HK-2 (cell line): ENCODE results near the gene CD40.
A peak's percentile ranks its signal among the peaks of the same experiment; 100 is the strongest.
"Not testable (repeated sequence)": the region's sequence is repeated elsewhere in the genome, so short reads cannot be mapped to it uniquely, and the experiment has no call there.

Source experiments
- DNase-seq: peaks from one replicate; pipeline ENCODE4 v3.0.0-alpha.2; 2018; ENCODE audit not compliant: unreplicated experiment

Gene CD40

GRCh38 chr20:46117704-46118467 lies at the start of gene CD40:
Gene CD40, plus strand, starts transcription at chr20:46118314. Its CDS starts 30 bp downstream, at chr20:46118344.
- peak; percentile 94 for DNase-seq

- no peak for DNase-seq
Observed at GRCh38 chr20:46070215-46070900, 47.8 kb upstream of the CD40 start.

- no peak for DNase-seq
Observed at GRCh38 chr20:46071573-46071972, 46.5 kb upstream of the CD40 start.

- no peak for DNase-seq
Observed at GRCh38 chr20:46073024-46073423, 45.1 kb upstream of the CD40 start.

GRCh38 chr20:46073443-46073842 lies 44.7 kb upstream of the CD40 start:
- DNase-seq, result no peak

- DNase-seq, result no peak
Observed at GRCh38 chr20:46074006-46074405, 44.1 kb upstream of the CD40 start.

- DNase-seq, result no peak
Observed at GRCh38 chr20:46076806-46077205, 41.3 kb upstream of the CD40 start.

GRCh38 chr20:46077642-46078305 lies 40.3 kb upstream of the CD40 start:
- DNase-seq, result no peak

- DNase-seq, result no peak
Observed at GRCh38 chr20:46078954-46079353, 39.2 kb upstream of the CD40 start.

- DNase-seq, result no peak
Observed at GRCh38 chr20:46081074-46081473, 37.0 kb upstream of the CD40 start.

GRCh38 chr20:46083101-46083500 lies 35.0 kb upstream of the CD40 start:
- DNase-seq, result no peak

GRCh38 chr20:46083531-46084061 lies 34.5 kb upstream of the CD40 start:
- DNase-seq, result no peak

- DNase-seq, result no peak
Observed at GRCh38 chr20:46084805-46085178, 33.3 kb upstream of the CD40 start.

GRCh38 chr20:46085179-46085851 lies 32.8 kb upstream of the CD40 start:
- no peak for DNase-seq

- no peak for DNase-seq
Observed at GRCh38 chr20:46087161-46087560, 31.0 kb upstream of the CD40 start.

GRCh38 chr20:46088409-46089166 lies 29.5 kb upstream of the CD40 start:
- DNase-seq, result no peak

GRCh38 chr20:46089167-46089416 lies 29.0 kb upstream of the CD40 start:
- DNase-seq, result no peak

- DNase-seq, result peak; percentile 98
Observed at GRCh38 chr20:46089417-46090388, 28.4 kb upstream of the CD40 start, which contains the start of gene NCOA5. Gene NCOA5, minus strand, starts transcription at chr20:46089962. Its CDS starts 10,538 bp downstream, at chr20:46079424.

- DNase-seq, result not testable (repeated sequence)
Observed at GRCh38 chr20:46091622-46092535, 26.2 kb upstream of the CD40 start.
